Ascending aorta (tissue), 2 donors: ENCODE results near the gene PRKAR1B. TPM values are rescaled to one million over a fixed set of nuclear protein-coding genes. Genes with fewer than 3 reads are reported as not detected.
A peak's percentile ranks its signal among the peaks of the same experiment; 100 is the strongest.

ENCODE experiments used
- DNase-seq, 2 donors: peaks; one replicate each; pipeline ENCODE4 v3.0.0-alpha.2; 2019; ENCODE audit warnings: low spot score in 2 of 2
- H3K27ac ChIP-seq, 2 donors: fragments of 200-600 bp; sonication (generic); one replicate each; pipeline ENCODE4 v1.5.1; 2016 to 2017; ENCODE audit warnings: mild to moderate bottlenecking in 1 of 2
- H3K27me3 ChIP-seq: fragments of 200-600 bp; sonication (generic); one replicate; pipeline ENCODE4 v1.5.1; 2017
- H3K36me3 ChIP-seq, 2 donors: fragments of 200-600 bp; sonication (generic); one replicate each; pipeline ENCODE4 v1.5.1; 2016
- H3K4me1 ChIP-seq, 2 donors: fragments of 200-600 bp; sonication (generic); one replicate each; pipeline ENCODE4 v1.5.1; 2016 to 2017; ENCODE audit warnings: mild to moderate bottlenecking in 1 of 2
- H3K4me3 ChIP-seq, 2 donors: fragments of 200-600 bp; sonication (generic); one replicate each; pipeline ENCODE4 v1.5.1; 2016 to 2017; ENCODE audit warnings: mild to moderate bottlenecking in 1 of 2
- H3K9me3 ChIP-seq, 2 donors: fragments of 200-600 bp; sonication (generic); one replicate each; pipeline ENCODE4 v1.5.1; 2016
- intact Hi-C: fragments of 100-400 bp; cut with DNase I; formaldehyde crosslinking; loops from one replicate; pipeline ENCODE4 v1.15.1; 2023
- total RNA-seq: library from RNA; depleted of rRNA; stranded (reverse); fragments of >200 nt; gene quantifications from one replicate; pipeline ENCODE4 v1.1.0, GENCODE V29; 2016
- TF ChIP-seq, protein P1 (sequence below), 3 experiments: fragments of 200-600 bp in 2 of 3; fragments of 450-650 bp in 1 of 3; sonication (generic) in 2 of 3; IDR thresholded peaks; one replicate each; pipeline ENCODE4 v1.5.1; 2016 to 2019; ENCODE audit warnings: antibody characterized with exemption in 3 of 3, mild to moderate bottlenecking in 1 of 3, moderate library complexity in 1 of 3

The PRKAR1B gene
- total RNA-seq, 1 donor from 2014 or later: 13.0 TPM

DNA sequence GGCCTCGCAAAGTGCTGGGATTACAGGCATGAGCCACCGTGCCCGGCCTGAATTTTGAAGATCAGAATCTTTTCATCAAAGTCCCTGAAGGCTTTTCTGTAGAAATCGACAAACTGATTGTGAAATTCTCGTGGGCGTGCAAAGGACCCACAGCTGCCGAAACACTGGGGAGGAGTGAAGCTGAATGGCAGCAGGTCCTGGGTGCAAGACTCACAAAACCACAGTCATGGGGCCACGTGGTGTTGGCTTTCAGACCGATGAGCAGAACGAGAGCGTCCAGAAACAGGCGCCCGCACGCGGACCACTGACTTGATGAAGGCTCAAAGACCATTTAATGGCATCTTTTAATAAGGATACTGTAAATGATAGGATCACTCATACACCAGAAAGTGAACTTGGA lies 24.7 kb upstream of the PRKAR1B start:
- Histone ChIP-seq H3K4me3 (no peak overlapping the region), H3K36me3 (peaks cover 20 to 32% of the 10 kb centered on the region in 2 donors), H3K27ac (no peak overlapping the region), H3K9me3 (no peaks in the 10 kb centered on the region), H3K27me3 (no peaks in the 10 kb centered on the region), H3K4me1 (no peaks in the 10 kb centered on the region)
- intact Hi-C loops: no loop called here
- TF ChIP-seq, protein P1, sequence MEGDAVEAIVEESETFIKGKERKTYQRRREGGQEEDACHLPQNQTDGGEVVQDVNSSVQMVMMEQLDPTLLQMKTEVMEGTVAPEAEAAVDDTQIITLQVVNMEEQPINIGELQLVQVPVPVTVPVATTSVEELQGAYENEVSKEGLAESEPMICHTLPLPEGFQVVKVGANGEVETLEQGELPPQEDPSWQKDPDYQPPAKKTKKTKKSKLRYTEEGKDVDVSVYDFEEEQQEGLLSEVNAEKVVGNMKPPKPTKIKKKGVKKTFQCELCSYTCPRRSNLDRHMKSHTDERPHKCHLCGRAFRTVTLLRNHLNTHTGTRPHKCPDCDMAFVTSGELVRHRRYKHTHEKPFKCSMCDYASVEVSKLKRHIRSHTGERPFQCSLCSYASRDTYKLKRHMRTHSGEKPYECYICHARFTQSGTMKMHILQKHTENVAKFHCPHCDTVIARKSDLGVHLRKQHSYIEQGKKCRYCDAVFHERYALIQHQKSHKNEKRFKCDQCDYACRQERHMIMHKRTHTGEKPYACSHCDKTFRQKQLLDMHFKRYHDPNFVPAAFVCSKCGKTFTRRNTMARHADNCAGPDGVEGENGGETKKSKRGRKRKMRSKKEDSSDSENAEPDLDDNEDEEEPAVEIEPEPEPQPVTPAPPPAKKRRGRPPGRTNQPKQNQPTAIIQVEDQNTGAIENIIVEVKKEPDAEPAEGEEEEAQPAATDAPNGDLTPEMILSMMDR (IDR thresholded peaks at IDR 0.05): no peak
- no peak for DNase-seq

DNA sequence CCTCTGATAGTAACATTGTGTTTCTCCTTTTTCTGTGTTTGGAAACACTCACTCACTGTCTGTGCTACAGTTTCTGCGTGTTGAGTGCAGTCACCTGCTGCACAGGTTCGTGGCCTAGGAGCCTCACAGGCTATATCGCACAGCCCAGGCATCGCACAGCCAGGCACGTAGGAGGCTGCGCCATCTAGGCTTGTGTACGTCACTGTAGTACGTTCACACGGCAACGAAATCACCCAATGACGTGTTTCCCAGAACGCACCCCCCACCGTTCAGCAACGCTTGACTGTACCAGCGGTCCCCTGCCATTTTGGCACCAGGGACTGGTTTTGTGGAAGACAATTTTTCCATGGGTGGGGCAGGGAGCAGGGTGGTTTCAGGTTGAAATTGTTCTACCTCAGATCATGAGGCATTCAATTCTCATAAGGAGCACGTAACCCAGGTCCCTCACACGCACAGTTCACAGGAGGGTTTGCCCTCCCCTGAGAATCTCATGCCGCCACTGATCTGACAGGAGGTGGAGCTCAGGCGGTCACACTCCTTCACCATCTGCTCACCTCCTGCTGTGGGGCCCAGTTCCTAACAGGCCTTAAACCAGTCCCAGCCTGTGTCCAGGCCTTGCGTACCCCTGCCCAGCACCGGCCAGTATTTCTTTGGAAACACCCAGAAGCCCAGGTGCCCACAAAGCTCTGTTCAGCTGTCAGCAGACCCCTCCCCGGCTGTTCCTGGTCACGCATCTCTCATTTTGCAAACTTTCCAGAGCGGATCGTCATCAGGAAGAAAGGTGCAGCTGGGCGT lies 23.2 kb upstream of the PRKAR1B start:
- TF ChIP-seq, protein P1 (IDR thresholded peaks at IDR 0.05): no peak
- Histone ChIP-seq H3K4me1 (no peaks in the 10 kb centered on the region), H3K4me3 (no peak overlapping the region), H3K27ac (no peak overlapping the region), H3K27me3 (no peaks in the 10 kb centered on the region), H3K9me3 (no peaks in the 10 kb centered on the region), H3K36me3 (peaks cover 17 to 25% of the 10 kb centered on the region in 2 donors)
- no peak for DNase-seq
- intact Hi-C loops: no loop called here

DNA sequence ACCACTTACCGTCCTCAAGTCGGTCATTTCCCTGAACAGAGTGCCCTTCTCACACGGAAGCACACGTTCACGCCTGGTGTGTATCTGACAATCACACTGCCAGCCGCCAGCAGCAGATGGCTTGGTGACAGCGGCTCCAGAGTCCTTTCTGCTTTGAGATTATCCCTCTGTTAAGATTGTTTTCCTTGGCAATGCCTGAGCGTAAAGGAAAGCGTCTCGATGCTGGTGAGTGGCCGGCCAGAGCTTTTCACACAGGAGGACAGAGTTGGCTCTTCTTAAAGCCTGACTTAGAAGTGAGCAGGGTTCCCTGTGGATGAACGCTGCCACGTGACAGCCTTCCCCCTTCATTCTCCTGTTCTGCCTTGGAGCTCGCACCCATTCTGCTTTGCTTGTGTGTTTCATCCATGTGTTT lies 22.1 kb upstream of the PRKAR1B start:
- Histone ChIP-seq H3K36me3 (peaks cover 5 to 21% of the 10 kb centered on the region in 2 donors), H3K4me1 (no peaks in the 10 kb centered on the region), H3K9me3 (no peaks in the 10 kb centered on the region), H3K27me3 (no peaks in the 10 kb centered on the region), H3K27ac (peak overlapping the region in 1 of 2 donors; percentile 40), H3K4me3 (no peak overlapping the region)
- intact Hi-C loops: no loop called here
- DNase-seq: no peak
- TF ChIP-seq, protein P1 (IDR thresholded peaks at IDR 0.05): no peak

DNA sequence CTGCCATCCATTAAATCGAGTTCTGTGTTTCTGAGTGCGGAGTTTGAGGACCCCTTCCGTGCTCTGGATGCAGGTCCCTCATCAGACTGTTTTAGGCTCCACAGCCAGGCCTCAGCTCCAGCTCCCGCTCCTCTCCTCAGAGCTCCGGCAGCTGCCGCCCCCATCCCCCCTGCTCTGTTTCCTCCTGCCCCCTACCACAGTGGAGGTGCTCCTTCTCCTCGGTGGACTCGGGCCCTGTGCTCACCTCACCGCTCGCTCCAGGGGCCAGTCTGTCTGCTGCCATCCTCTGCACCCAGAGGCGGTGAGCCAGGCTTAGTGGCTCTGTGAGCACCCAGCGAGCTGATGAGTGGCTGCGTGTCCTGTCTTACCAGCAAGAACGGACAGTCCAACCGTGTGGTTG lies 21.4 kb upstream of the PRKAR1B start:
- Histone ChIP-seq H3K36me3 (peaks cover 0 to 19% of the 10 kb centered on the region in 2 donors), H3K4me3 (no peak overlapping the region), H3K27me3 (no peaks in the 10 kb centered on the region), H3K4me1 (no peaks in the 10 kb centered on the region), H3K27ac (no peak overlapping the region), H3K9me3 (no peaks in the 10 kb centered on the region)
- intact Hi-C loops: no loop called here
- TF ChIP-seq, protein P1 (IDR thresholded peaks at IDR 0.05): no peak
- no peak for DNase-seq

DNA sequence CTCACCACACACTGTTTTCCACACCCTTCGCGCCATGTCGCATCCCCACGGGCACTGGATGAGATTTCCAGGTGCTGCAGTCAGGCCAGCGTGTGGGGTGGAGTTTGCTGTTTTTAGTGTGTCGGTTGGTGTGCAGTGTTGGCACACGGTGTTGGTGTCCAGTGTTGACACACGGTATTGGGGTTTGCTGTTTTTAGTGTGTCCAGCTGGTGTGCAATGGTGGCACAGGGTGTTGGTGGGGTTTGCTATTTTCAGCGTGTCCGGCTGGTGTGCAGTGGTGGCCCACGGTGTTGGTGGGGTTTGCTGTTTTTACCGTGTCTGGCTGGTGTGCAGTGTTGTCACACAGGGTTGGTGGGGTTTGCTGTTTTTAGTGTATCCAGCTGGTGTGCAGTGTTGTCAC lies 20.1 kb upstream of the PRKAR1B start:
- DNase-seq: no peak
- Histone ChIP-seq H3K9me3 (no peaks in the 10 kb centered on the region), H3K4me3 (no peak overlapping the region), H3K4me1 (no peaks in the 10 kb centered on the region), H3K36me3 (peaks cover 0 to 19% of the 10 kb centered on the region in 2 donors), H3K27me3 (no peaks in the 10 kb centered on the region), H3K27ac (no peak overlapping the region)
- TF ChIP-seq, protein P1 (IDR thresholded peaks at IDR 0.05): no peak
- intact Hi-C loops: no loop called here
